ENCODE results near the gene MLLT10. TPM values are rescaled to one million over a fixed set of nuclear protein-coding genes. Genes with fewer than 3 reads are reported as not detected.

The MLLT10 gene
- total and polyA plus RNA-seq, 9 donors, result 23.6 to 55.1 (median 36.8) TPM

GRCh38 chr10:21488957-21489446 lies 45.0 kb upstream of the MLLT10 start:
- DNase-seq, result no peak
- H3K4me3 ChIP-seq, result no peak overlapping the region
- H3K4me1 ChIP-seq (ENCODE audit: insufficient read depth), result no peaks in the 10 kb centered on the region
- no peaks in the 10 kb centered on the region for H3K9me3 ChIP-seq
- WGBS, 3 donors, result 54 to 64% (median 62%) methylated on average over 5 of the region's 5 CpGs
- intact Hi-C loops (cut with DNase I), result no loop called here
- H3K27ac ChIP-seq, result no peak overlapping the region
- H3K36me3 ChIP-seq, result no peaks in the 10 kb centered on the region
- no peak for TF ChIP-seq CTCF (IDR thresholded peaks at IDR 0.05)
- no peak for TF ChIP-seq POLR2A (IDR thresholded peaks at IDR 0.05)
- no peak for TF ChIP-seq EP300 (IDR thresholded peaks at IDR 0.05)
- H3K27me3 ChIP-seq, result no peaks in the 10 kb centered on the region

- no peaks in the 10 kb centered on the region for H3K27me3 ChIP-seq
- H3K4me3 ChIP-seq, result no peak overlapping the region
- WGBS, 3 donors, result 95 to 97% (median 96%) methylated on average over 4 of the region's 4 CpGs
- H3K27ac ChIP-seq, result no peak overlapping the region
- TF ChIP-seq POLR2A (IDR thresholded peaks at IDR 0.05), result no peak
- TF ChIP-seq CTCF (IDR thresholded peaks at IDR 0.05), result no peak
- no peak for TF ChIP-seq EP300 (IDR thresholded peaks at IDR 0.05)
- no peaks in the 10 kb centered on the region for H3K4me1 ChIP-seq (ENCODE audit: insufficient read depth)
- intact Hi-C loops (cut with DNase I), result loop anchor here in 3 of 4 donors (10.0 kb wide), 4 partner anchors 215 to 1485 kb away; no protein-coding TSS in a partner anchor
- no peak for DNase-seq
- H3K9me3 ChIP-seq, result no peaks in the 10 kb centered on the region
- H3K36me3 ChIP-seq, result no peaks in the 10 kb centered on the region
Measured at GRCh38 chr10:21490028-21490710, 43.9 kb upstream of the MLLT10 start.

- intact Hi-C loops (cut with DNase I), result loop anchor here in 3 of 4 donors (10.0 kb wide), 4 partner anchors 216 to 1486 kb away; no protein-coding TSS in a partner anchor
- no peak for DNase-seq
- no peaks in the 10 kb centered on the region for H3K9me3 ChIP-seq
- no peak overlapping the region for H3K27ac ChIP-seq
- no peaks in the 10 kb centered on the region for H3K36me3 ChIP-seq
- no peaks in the 10 kb centered on the region for H3K27me3 ChIP-seq
- no peak overlapping the region for H3K4me3 ChIP-seq
- 87 to 92% (median 91%) methylated on average over 2 of the region's 2 CpGs for WGBS, 3 donors
- TF ChIP-seq CTCF (IDR thresholded peaks at IDR 0.05), result no peak
- no peak for TF ChIP-seq POLR2A (IDR thresholded peaks at IDR 0.05)
- no peak for TF ChIP-seq EP300 (IDR thresholded peaks at IDR 0.05)
- H3K4me1 ChIP-seq (ENCODE audit: insufficient read depth), result no peaks in the 10 kb centered on the region
Measured at GRCh38 chr10:21490711-21491105, 43.3 kb upstream of the MLLT10 start.

GRCh38 chr10:21492421-21492820 lies 41.6 kb upstream of the MLLT10 start:
- no peaks in the 10 kb centered on the region for H3K27me3 ChIP-seq
- intact Hi-C loops (cut with DNase I), result loop anchor here in 3 of 4 donors (10.0 kb wide), 4 partner anchors 218 to 1488 kb away; no protein-coding TSS in a partner anchor
- H3K4me1 ChIP-seq (ENCODE audit: insufficient read depth), result no peaks in the 10 kb centered on the region
- no peaks in the 10 kb centered on the region for H3K9me3 ChIP-seq
- no peak for TF ChIP-seq CTCF (IDR thresholded peaks at IDR 0.05)
- TF ChIP-seq EP300 (IDR thresholded peaks at IDR 0.05), result no peak
- no peak for TF ChIP-seq POLR2A (IDR thresholded peaks at IDR 0.05)
- 69 to 77% (median 76%) methylated on average over 3 of the region's 3 CpGs for WGBS, 3 donors
- no peaks in the 10 kb centered on the region for H3K36me3 ChIP-seq
- H3K27ac ChIP-seq, result no peak overlapping the region
- H3K4me3 ChIP-seq, result no peak overlapping the region
- no peak for DNase-seq

Measured in ovary (tissue), 9 donors.